Hypothalamus (tissue), 51 donors: ENCODE results near the gene ZBTB49.
A peak's percentile ranks its signal among the peaks of the same experiment; 100 is the strongest.

Experiments used
- DNase-seq, 51 donors: peaks; one replicate each; lab custom pipeline; 2025; lab: John Stamatoyannopoulos, UW

ZBTB49 gene

GRCh38 chr4:4274226-4274625 lies 15.8 kb upstream of the ZBTB49 start:
- no peak for DNase-seq

GRCh38 chr4:4277531-4277930 lies 12.5 kb upstream of the ZBTB49 start:
- no peak for DNase-seq

GRCh38 chr4:4281787-4282186 lies 8.3 kb upstream of the ZBTB49 start:
- DNase-seq, result no peak

- DNase-seq, result peak in 1 of 51 donors; percentile 32
These were observed 5.0 kb upstream of the ZBTB49 start for GRCh38 chr4:4284827-4285618.

- no peak for DNase-seq
These were observed 2.0 kb upstream of the ZBTB49 start for GRCh38 chr4:4288098-4288497.

GRCh38 chr4:4289055-4289454 lies 996 bp upstream of the ZBTB49 start:
- no peak for DNase-seq

GRCh38 chr4:4289597-4289940 lies 482 bp upstream of the ZBTB49 start:
- peak in 1 of 51 donors; percentile 21 for DNase-seq

- no peak for DNase-seq
These were observed 3.2 kb downstream of the ZBTB49 start for GRCh38 chr4:4293279-4293678.

GRCh38 chr4:4296283-4296846 lies 6.3 kb downstream of the ZBTB49 start:
- no peak for DNase-seq

GRCh38 chr4:4299006-4299405 lies 9.0 kb downstream of the ZBTB49 start:
- no peak for DNase-seq

- DNase-seq, result no peak
These were observed 11.9 kb downstream of the ZBTB49 start for GRCh38 chr4:4302001-4302400.

GRCh38 chr4:4302416-4302815 lies 12.4 kb downstream of the ZBTB49 start:
- no peak for DNase-seq

- DNase-seq, result no peak
These were observed 16.9 kb downstream of the ZBTB49 start for GRCh38 chr4:4306920-4307319.

- no peak for DNase-seq
These were observed 18.9 kb downstream of the ZBTB49 start for GRCh38 chr4:4308800-4309441.

- no peak for DNase-seq
These were observed 21.1 kb downstream of the ZBTB49 start for GRCh38 chr4:4311193-4311592.

GRCh38 chr4:4315461-4316149 lies 25.6 kb downstream of the ZBTB49 start:
- no peak for DNase-seq

GRCh38 chr4:4316150-4316495 lies 26.1 kb downstream of the ZBTB49 start:
- DNase-seq, result no peak

GRCh38 chr4:4317496-4318232 lies 27.6 kb downstream of the ZBTB49 start:
- no peak for DNase-seq

- no peak for DNase-seq
These were observed 30.5 kb downstream of the ZBTB49 start for GRCh38 chr4:4320528-4320927.

GRCh38 chr4:4320951-4321714 lies 31.1 kb downstream of the ZBTB49 start:
- DNase-seq, result peak in 3 of 51 donors; percentile 23 to 51 (median 36)
